NCI-H2107 (cell line): ENCODE results near the gene KIF16B.
"Not testable (repeated sequence)": the region's sequence is repeated elsewhere in the genome, so short reads cannot be mapped to it uniquely, and the experiment has no call there.

ENCODE experiments used
- DNase-seq: peaks from one replicate; lab custom pipeline; 2025; lab: John Stamatoyannopoulos, UW

The KIF16B gene

GRCh38 chr20:16290358-16290757, 282.9 kb downstream of the KIF16B start:
- DNase-seq, result no peak

GRCh38 chr20:16287776-16288175, 285.5 kb downstream of the KIF16B start:
- no peak for DNase-seq

GRCh38 chr20:16286601-16287000, 286.6 kb downstream of the KIF16B start:
- DNase-seq, result no peak

- DNase-seq, result no peak
These were observed 288.7 kb downstream of the KIF16B start for GRCh38 chr20:16284385-16285100.

GRCh38 chr20:16283978-16284377, 289.3 kb downstream of the KIF16B start:
- DNase-seq, result no peak

- DNase-seq, result no peak
These were observed 289.9 kb downstream of the KIF16B start for GRCh38 chr20:16283307-16283706.

- DNase-seq, result no peak
These were observed 293.0 kb downstream of the KIF16B start for GRCh38 chr20:16280219-16280618.

- no peak for DNase-seq
These were observed 293.9 kb downstream of the KIF16B start for GRCh38 chr20:16279320-16279719.

- DNase-seq, result no peak
These were observed 299.3 kb downstream of the KIF16B start for GRCh38 chr20:16273812-16274555.

- no peak for DNase-seq
These were observed 300.4 kb downstream of the KIF16B start for GRCh38 chr20:16272780-16273360.

GRCh38 chr20:16271450-16271849, 301.8 kb downstream of the KIF16B start:
- no peak for DNase-seq

- no peak for DNase-seq
These were observed 302.3 kb downstream of the KIF16B start for GRCh38 chr20:16270989-16271388.

- DNase-seq, result no peak
These were observed 302.8 kb downstream of the KIF16B start for GRCh38 chr20:16270314-16270931.

GRCh38 chr20:16267526-16267925, 305.7 kb downstream of the KIF16B start:
- no peak for DNase-seq

- no peak for DNase-seq
These were observed 307.9 kb downstream of the KIF16B start for GRCh38 chr20:16265334-16265733.

GRCh38 chr20:16263582-16263981, 309.7 kb downstream of the KIF16B start:
- no peak for DNase-seq

- no peak for DNase-seq
These were observed 310.7 kb downstream of the KIF16B start for GRCh38 chr20:16262594-16262993.

GRCh38 chr20:16261733-16262273, 311.4 kb downstream of the KIF16B start:
- DNase-seq, result no peak

GRCh38 chr20:16260911-16261310, 312.3 kb downstream of the KIF16B start:
- DNase-seq, result no peak

- DNase-seq, result not testable (repeated sequence)
These were observed 313.1 kb downstream of the KIF16B start for GRCh38 chr20:16260133-16260532.

- no peak for DNase-seq
These were observed 314.5 kb downstream of the KIF16B start for GRCh38 chr20:16258766-16259165.

- DNase-seq, result no peak
These were observed 315.3 kb downstream of the KIF16B start for GRCh38 chr20:16257813-16258430.
